A673 (cell line): ENCODE results near the gene KANK4.

Source experiments
- EZH2 ChIP-seq: fragments of 200-600 bp; sonication (generic); IDR thresholded peaks from 2 replicates; pipeline ENCODE4 v1.6.1; 2017; ENCODE audit warnings: borderline replicate concordance, low read depth, mild to moderate bottlenecking, mixed read lengths, antibody characterized with exemption, low read length; ENCODE audit not compliant: poor library complexity, severe bottlenecking
- TF ChIP-seq, protein P1 (sequence below): fragments of 300-800, 200-600 bp; sonication (generic); conservative IDR thresholded peaks from 2 replicates; pipeline ENCODE4 v1.5.1; 2017; ENCODE audit warnings: low read depth, mild to moderate bottlenecking, antibody characterized with exemption, low read length, moderate library complexity, mixed read lengths

- TF ChIP-seq, protein P1, sequence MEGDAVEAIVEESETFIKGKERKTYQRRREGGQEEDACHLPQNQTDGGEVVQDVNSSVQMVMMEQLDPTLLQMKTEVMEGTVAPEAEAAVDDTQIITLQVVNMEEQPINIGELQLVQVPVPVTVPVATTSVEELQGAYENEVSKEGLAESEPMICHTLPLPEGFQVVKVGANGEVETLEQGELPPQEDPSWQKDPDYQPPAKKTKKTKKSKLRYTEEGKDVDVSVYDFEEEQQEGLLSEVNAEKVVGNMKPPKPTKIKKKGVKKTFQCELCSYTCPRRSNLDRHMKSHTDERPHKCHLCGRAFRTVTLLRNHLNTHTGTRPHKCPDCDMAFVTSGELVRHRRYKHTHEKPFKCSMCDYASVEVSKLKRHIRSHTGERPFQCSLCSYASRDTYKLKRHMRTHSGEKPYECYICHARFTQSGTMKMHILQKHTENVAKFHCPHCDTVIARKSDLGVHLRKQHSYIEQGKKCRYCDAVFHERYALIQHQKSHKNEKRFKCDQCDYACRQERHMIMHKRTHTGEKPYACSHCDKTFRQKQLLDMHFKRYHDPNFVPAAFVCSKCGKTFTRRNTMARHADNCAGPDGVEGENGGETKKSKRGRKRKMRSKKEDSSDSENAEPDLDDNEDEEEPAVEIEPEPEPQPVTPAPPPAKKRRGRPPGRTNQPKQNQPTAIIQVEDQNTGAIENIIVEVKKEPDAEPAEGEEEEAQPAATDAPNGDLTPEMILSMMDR, result no peak
- TF ChIP-seq EZH2, result no peak
These were observed 81.3 kb downstream of the KANK4 start for GRCh38 chr1:62237950-62238374.
